Measurements from ENCODE around the gene C6orf58.

DNA sequence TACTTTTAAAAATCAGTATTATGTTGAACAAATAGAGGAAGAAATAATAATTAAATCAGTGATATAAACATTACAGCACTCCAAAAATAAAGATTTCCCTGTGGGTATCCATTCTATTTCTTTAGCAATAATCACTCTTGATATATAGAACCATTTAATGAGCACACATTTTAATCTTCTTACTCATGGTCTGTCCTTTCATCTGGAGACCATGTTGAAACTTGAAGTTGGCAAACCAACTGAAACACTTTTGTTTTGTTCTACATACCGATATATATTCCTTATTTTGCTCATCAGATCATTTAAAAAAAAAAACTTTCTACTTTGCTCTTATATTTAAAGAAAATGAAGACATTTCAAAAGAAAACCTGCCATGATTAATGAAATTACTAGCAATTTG lies 13.4 kb downstream of the C6orf58 start:
- TF ChIP-seq TEAD4 (CRISPR knock-in tag; IDR thresholded peaks at IDR 0.05) (no peak), ZNF416 (CRISPR knock-in tag; IDR thresholded peaks at IDR 0.05) (no peak), MXD4 (CRISPR knock-in tag; IDR thresholded peaks at IDR 0.05; ENCODE audit: borderline replicate concordance) (no peak), NR2C2 (CRISPR knock-in tag; IDR thresholded peaks at IDR 0.05) (no peak), FOXP1 (CRISPR knock-in tag; IDR thresholded peaks at IDR 0.05; ENCODE audit: borderline replicate concordance) (no peak), SP1 (CRISPR knock-in tag; conservative IDR thresholded peaks at IDR 0.05) (no peak)
- TF ChIP-seq, protein P1, sequence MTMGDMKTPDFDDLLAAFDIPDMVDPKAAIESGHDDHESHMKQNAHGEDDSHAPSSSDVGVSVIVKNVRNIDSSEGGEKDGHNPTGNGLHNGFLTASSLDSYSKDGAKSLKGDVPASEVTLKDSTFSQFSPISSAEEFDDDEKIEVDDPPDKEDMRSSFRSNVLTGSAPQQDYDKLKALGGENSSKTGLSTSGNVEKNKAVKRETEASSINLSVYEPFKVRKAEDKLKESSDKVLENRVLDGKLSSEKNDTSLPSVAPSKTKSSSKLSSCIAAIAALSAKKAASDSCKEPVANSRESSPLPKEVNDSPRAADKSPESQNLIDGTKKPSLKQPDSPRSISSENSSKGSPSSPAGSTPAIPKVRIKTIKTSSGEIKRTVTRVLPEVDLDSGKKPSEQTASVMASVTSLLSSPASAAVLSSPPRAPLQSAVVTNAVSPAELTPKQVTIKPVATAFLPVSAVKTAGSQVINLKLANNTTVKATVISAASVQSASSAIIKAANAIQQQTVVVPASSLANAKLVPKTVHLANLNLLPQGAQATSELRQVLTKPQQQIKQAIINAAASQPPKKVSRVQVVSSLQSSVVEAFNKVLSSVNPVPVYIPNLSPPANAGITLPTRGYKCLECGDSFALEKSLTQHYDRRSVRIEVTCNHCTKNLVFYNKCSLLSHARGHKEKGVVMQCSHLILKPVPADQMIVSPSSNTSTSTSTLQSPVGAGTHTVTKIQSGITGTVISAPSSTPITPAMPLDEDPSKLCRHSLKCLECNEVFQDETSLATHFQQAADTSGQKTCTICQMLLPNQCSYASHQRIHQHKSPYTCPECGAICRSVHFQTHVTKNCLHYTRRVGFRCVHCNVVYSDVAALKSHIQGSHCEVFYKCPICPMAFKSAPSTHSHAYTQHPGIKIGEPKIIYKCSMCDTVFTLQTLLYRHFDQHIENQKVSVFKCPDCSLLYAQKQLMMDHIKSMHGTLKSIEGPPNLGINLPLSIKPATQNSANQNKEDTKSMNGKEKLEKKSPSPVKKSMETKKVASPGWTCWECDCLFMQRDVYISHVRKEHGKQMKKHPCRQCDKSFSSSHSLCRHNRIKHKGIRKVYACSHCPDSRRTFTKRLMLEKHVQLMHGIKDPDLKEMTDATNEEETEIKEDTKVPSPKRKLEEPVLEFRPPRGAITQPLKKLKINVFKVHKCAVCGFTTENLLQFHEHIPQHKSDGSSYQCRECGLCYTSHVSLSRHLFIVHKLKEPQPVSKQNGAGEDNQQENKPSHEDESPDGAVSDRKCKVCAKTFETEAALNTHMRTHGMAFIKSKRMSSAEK (CRISPR knock-in tag; IDR thresholded peaks at IDR 0.05; ENCODE audit: borderline replicate concordance), result no peak
- TF ChIP-seq, protein P2, sequence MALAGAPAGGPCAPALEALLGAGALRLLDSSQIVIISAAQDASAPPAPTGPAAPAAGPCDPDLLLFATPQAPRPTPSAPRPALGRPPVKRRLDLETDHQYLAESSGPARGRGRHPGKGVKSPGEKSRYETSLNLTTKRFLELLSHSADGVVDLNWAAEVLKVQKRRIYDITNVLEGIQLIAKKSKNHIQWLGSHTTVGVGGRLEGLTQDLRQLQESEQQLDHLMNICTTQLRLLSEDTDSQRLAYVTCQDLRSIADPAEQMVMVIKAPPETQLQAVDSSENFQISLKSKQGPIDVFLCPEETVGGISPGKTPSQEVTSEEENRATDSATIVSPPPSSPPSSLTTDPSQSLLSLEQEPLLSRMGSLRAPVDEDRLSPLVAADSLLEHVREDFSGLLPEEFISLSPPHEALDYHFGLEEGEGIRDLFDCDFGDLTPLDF (CRISPR knock-in tag; IDR thresholded peaks at IDR 0.05), result no peak
- TF ChIP-seq, protein P3, sequence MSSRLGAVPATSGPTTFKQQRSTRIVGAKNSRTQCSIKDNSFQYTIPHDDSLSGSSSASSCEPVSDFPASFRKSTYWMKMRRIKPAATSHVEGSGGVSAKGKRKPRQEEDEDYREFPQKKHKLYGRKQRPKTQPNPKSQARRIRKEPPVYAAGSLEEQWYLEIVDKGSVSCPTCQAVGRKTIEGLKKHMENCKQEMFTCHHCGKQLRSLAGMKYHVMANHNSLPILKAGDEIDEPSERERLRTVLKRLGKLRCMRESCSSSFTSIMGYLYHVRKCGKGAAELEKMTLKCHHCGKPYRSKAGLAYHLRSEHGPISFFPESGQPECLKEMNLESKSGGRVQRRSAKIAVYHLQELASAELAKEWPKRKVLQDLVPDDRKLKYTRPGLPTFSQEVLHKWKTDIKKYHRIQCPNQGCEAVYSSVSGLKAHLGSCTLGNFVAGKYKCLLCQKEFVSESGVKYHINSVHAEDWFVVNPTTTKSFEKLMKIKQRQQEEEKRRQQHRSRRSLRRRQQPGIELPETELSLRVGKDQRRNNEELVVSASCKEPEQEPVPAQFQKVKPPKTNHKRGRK (CRISPR knock-in tag; IDR thresholded peaks at IDR 0.05; ENCODE audit: borderline replicate concordance), result no peak
- TF ChIP-seq, protein P4, sequence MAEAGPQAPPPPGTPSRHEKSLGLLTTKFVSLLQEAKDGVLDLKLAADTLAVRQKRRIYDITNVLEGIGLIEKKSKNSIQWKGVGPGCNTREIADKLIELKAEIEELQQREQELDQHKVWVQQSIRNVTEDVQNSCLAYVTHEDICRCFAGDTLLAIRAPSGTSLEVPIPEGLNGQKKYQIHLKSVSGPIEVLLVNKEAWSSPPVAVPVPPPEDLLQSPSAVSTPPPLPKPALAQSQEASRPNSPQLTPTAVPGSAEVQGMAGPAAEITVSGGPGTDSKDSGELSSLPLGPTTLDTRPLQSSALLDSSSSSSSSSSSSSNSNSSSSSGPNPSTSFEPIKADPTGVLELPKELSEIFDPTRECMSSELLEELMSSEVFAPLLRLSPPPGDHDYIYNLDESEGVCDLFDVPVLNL (CRISPR knock-in tag; IDR thresholded peaks at IDR 0.05; ENCODE audit: borderline replicate concordance, low read depth), result no peak
- TF ChIP-seq, protein P5, sequence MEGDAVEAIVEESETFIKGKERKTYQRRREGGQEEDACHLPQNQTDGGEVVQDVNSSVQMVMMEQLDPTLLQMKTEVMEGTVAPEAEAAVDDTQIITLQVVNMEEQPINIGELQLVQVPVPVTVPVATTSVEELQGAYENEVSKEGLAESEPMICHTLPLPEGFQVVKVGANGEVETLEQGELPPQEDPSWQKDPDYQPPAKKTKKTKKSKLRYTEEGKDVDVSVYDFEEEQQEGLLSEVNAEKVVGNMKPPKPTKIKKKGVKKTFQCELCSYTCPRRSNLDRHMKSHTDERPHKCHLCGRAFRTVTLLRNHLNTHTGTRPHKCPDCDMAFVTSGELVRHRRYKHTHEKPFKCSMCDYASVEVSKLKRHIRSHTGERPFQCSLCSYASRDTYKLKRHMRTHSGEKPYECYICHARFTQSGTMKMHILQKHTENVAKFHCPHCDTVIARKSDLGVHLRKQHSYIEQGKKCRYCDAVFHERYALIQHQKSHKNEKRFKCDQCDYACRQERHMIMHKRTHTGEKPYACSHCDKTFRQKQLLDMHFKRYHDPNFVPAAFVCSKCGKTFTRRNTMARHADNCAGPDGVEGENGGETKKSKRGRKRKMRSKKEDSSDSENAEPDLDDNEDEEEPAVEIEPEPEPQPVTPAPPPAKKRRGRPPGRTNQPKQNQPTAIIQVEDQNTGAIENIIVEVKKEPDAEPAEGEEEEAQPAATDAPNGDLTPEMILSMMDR (IDR thresholded peaks at IDR 0.05), result no peak
